ENCODE data around the gene ZNF860.

Gene ZNF860

GRCh38 chr3:32017286-32017685, 35.7 kb downstream of the ZNF860 start:
- in situ Hi-C loops (cut with HindIII; ENCODE audit: low sequenced_read_pairs): no loop called here
- H3K4me3 ChIP-seq (ENCODE audit: low read depth, low read length): no peak overlapping the region

DNA sequence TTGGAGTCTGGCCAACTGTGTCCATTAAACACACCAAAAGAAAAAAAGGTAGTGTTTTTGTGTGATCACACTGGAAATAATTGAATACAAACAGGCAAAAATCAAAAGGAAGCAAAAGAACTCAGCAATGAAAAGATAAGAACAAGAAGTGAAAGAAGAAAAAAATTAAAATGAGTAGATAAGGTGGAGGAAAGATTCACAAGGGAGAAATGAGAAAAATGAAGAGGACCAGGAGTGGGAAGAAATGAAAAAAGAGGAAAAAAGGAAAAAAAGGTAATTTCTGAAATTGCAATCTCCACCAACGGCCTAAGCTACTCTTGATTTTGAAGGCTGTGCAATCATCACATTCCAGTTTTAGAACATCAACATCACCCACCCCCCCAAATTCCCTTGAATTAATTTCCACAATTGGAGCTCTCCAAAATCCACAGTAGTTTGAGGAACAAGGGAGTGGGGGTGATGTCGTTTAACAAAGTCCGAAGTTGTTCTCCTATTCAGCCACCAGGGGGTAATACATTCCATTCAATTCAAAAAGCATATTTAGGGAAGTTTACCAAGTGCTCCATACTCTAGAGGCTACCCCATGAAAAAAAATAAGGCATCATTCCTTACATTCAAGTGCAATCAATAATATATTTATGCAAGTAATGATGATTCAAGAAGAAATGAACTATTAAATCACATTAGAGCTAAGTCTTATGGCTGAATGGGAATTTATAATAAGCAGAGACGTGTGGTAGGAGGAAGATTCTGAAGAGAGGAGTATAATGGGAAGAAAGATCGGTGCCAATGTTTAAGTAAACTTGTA, 37.4 kb downstream of the ZNF860 start:
- no peak overlapping the region for H3K4me3 ChIP-seq (ENCODE audit: low read depth, low read length)
- peak; percentile 59 for DNase-seq (ENCODE audit: low read depth, low spot score)
- in situ Hi-C loops (cut with HindIII; ENCODE audit: low sequenced_read_pairs): no loop called here
- TF ChIP-seq, protein P1, sequence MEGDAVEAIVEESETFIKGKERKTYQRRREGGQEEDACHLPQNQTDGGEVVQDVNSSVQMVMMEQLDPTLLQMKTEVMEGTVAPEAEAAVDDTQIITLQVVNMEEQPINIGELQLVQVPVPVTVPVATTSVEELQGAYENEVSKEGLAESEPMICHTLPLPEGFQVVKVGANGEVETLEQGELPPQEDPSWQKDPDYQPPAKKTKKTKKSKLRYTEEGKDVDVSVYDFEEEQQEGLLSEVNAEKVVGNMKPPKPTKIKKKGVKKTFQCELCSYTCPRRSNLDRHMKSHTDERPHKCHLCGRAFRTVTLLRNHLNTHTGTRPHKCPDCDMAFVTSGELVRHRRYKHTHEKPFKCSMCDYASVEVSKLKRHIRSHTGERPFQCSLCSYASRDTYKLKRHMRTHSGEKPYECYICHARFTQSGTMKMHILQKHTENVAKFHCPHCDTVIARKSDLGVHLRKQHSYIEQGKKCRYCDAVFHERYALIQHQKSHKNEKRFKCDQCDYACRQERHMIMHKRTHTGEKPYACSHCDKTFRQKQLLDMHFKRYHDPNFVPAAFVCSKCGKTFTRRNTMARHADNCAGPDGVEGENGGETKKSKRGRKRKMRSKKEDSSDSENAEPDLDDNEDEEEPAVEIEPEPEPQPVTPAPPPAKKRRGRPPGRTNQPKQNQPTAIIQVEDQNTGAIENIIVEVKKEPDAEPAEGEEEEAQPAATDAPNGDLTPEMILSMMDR (IDR thresholded peaks at IDR 0.05; ENCODE audit: low read depth, low read length): peak; percentile 63

More at GRCh38 chr3:32017286-32017685, 35.7 kb downstream of the ZNF860 start:
- TF ChIP-seq, protein P1 (IDR thresholded peaks at IDR 0.05; ENCODE audit: low read depth, low read length): no peak
- no peak for DNase-seq (ENCODE audit: low read depth, low spot score)

- no peak overlapping the region for H3K4me3 ChIP-seq (ENCODE audit: low read depth, low read length)
- no peak for DNase-seq (ENCODE audit: low read depth, low spot score)
- in situ Hi-C loops (cut with HindIII; ENCODE audit: low sequenced_read_pairs): no loop called here
- TF ChIP-seq, protein P1 (IDR thresholded peaks at IDR 0.05; ENCODE audit: low read depth, low read length): no peak
These were observed 39.6 kb downstream of the ZNF860 start for GRCh38 chr3:32021155-32021554.

- no peak overlapping the region for H3K4me3 ChIP-seq (ENCODE audit: low read depth, low read length)
- no peak for DNase-seq (ENCODE audit: low read depth, low spot score)
- TF ChIP-seq, protein P1 (IDR thresholded peaks at IDR 0.05; ENCODE audit: low read depth, low read length): no peak
- in situ Hi-C loops (cut with HindIII; ENCODE audit: low sequenced_read_pairs): no loop called here
These were observed 40.2 kb downstream of the ZNF860 start for GRCh38 chr3:32021748-32022147.

DNA sequence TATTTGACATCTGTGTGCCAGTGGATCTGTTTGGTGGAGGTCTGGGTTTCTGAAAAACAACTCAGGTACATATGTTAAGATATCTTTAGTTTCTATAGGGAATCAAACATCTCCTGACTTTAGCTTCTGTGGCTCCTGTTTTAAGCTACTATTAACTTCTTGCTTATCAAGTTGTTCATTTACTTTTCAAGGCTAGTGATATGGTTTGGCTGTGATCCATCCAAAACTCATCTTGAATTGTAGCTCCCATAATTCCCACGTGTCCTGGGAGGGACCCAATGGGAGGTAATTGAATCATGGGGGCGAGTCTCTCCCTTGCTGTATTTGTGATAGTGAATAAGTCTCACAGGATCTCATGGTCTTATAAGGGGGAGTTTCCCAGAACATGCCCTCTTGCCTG, 41.4 kb downstream of the ZNF860 start:
- in situ Hi-C loops (cut with HindIII; ENCODE audit: low sequenced_read_pairs): no loop called here
- H3K4me3 ChIP-seq (ENCODE audit: low read depth, low read length): no peak overlapping the region
- TF ChIP-seq, protein P1 (IDR thresholded peaks at IDR 0.05; ENCODE audit: low read depth, low read length): no peak
- no peak for DNase-seq (ENCODE audit: low read depth, low spot score)

- TF ChIP-seq, protein P1 (IDR thresholded peaks at IDR 0.05; ENCODE audit: low read depth, low read length): no peak
- in situ Hi-C loops (cut with HindIII; ENCODE audit: low sequenced_read_pairs): no loop called here
- DNase-seq (ENCODE audit: low read depth, low spot score): no peak
- H3K4me3 ChIP-seq (ENCODE audit: low read depth, low read length): no peak overlapping the region
These were observed 45.0 kb downstream of the ZNF860 start for GRCh38 chr3:32026593-32026992.
